ENCODE measurements around the gene FBXO5.

Gene FBXO5

GRCh38 chr6:152948150-152948768 lies 34.6 kb downstream of the FBXO5 start:
- peak in 2 of 5 experiments; percentile 2 to 33 for DNase-seq

- DNase-seq, result no peak
These were observed 35.8 kb downstream of the FBXO5 start for GRCh38 chr6:152946995-152947394.

DNA sequence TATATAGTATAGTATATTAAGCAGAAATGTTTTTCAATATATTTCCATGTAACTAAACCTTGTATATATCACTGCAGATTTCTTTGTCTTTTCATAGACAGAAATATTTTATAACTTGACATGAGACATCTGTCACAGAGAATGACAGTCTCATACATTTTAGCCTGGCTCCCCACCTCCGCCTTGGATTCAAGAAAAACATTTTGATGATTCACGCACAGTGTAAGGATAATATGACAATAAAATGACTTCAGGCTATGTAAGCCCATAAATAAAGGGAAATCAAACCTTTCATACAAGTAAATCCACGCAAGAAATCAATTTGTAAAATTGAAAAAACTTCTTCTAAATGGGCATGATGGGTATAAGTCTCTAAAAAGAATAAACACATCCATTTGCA lies 36.4 kb downstream of the FBXO5 start:
- no peak for DNase-seq

DNA sequence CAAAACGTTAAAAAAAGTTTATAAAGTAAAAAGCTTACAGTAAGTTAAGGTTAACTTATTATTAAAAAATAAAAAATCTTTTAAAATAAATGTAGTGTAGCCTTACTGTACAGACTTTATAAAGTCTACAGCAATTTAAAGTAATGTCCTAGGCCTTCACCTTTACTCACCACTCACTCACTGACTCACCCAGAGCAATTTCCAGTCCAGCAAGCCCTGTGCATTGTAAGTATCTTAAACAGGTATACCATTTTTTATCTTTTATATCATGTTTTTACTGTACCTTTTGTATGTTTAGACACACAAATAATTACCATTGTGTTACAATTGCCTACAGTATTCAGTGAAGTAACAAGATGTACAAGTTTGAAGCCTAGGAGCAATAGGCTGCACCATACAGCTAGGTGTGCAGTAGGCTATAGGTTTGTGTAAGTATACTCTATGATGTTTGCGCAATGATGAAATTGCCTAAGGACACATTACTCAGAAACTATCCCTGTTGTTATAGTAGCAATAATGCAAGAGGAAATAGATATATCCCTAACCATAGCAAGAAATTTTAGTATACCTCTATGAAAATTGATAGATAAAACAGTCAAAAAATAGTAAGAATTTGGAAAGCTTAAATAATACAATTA lies 39.5 kb downstream of the FBXO5 start:
- no peak for DNase-seq

DNA sequence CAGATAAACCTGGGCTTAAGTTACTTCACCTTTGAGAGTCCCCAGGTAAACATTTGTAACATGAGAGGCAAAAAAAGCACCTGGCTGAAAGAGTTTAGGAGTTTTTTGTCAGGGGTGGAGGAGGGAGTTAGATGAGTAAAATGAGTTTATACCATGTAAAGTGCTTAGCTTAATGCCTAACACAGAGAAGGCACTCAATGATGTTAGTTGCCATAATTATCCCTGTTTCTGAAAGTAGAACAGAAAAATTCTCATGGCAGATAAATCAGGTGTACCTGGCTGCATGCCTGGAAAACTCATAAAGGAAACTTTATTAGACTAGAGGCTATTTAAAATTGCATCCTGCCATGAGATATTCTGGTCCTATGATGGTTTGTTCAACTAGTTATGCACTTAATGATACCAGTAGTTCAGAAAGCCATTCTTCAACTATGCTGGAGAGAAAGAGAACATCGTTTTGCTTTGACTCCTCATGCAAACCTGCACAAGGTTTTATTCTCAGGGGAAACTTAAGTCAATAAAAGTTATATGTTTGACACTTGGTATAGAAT lies 40.4 kb downstream of the FBXO5 start:
- DNase-seq, result no peak

DNA sequence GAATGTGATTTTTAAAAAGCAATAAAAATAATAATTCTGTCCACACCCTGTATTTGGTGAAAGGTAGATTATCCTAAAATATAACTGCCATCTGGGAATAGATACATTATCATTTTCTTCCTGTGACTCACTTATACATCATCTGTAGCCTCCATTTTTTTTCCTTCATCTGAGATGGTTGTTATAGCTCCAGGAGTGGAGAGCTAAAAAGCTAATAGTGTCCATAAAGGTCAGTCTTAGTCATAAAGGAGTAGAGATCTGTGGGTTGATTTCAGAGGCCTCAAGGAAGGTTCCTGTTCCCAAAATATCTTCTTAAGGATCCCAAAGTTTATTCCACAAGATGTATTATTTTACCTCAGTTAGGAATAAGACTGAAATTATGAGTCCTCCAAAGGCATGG lies 41.1 kb downstream of the FBXO5 start:
- no peak for DNase-seq

GRCh38 chr6:152932865-152933264 lies 50.0 kb downstream of the FBXO5 start:
- DNase-seq, result no peak

- no peak for DNase-seq
These were observed 60.1 kb downstream of the FBXO5 start for GRCh38 chr6:152922706-152923105.

Measured in T-helper 2 cell (primary cell).